Measurements from ENCODE around the gene LGR4.

DNA sequence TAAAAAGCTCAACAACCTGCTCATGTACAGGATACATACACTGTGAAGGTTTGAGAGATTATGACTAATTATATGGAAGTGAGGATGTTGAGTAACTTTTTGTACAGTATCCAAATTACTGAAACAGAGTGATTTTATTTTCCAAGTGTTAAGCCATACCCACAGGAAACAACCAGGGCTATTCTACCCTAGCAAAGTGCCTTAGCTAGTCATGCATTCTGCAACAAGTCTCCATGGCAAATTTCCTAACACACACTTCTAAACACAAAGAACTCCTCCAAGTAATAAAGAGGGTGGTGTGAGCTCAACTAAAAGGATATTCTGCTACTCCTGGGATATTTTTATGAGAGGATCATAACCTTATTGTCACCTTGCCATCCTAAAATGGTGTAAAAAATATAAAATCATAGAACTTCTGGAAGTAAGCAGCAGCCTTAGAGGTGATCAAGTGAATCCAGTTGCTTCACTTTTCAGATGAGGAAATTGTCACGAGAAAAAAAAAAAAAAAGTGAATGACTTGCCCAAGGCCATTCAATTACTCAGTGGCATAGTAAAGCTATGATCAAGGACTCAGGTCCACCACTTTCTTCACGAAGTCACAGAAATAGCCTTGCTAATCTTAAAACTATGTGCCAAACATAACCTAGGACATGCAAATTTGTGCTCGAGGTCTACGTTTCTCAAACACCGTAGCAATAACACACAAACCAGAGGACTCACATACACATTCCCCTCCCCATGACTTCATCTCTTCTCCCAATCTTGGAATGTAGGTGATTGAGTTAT lies 4.2 kb downstream of the LGR4 start:
- TF ChIP-seq, protein P1, sequence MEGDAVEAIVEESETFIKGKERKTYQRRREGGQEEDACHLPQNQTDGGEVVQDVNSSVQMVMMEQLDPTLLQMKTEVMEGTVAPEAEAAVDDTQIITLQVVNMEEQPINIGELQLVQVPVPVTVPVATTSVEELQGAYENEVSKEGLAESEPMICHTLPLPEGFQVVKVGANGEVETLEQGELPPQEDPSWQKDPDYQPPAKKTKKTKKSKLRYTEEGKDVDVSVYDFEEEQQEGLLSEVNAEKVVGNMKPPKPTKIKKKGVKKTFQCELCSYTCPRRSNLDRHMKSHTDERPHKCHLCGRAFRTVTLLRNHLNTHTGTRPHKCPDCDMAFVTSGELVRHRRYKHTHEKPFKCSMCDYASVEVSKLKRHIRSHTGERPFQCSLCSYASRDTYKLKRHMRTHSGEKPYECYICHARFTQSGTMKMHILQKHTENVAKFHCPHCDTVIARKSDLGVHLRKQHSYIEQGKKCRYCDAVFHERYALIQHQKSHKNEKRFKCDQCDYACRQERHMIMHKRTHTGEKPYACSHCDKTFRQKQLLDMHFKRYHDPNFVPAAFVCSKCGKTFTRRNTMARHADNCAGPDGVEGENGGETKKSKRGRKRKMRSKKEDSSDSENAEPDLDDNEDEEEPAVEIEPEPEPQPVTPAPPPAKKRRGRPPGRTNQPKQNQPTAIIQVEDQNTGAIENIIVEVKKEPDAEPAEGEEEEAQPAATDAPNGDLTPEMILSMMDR (IDR thresholded peaks at IDR 0.05) = no peak
- no peak for TF ChIP-seq POLR2A (IDR thresholded peaks at IDR 0.05)

Data from heart left ventricle (tissue), 13 donors.